ENCODE measurements around the gene PP2D1. TPM values are rescaled to one million over a fixed set of nuclear protein-coding genes. Genes with fewer than 3 reads are reported as not detected.
"Not testable (repeated sequence)": the region's sequence is repeated elsewhere in the genome, so short reads cannot be mapped to it uniquely, and the experiment has no call there.

Gene PP2D1
- total RNA-seq, 4 donors from 2014 or later = not detected

DNA sequence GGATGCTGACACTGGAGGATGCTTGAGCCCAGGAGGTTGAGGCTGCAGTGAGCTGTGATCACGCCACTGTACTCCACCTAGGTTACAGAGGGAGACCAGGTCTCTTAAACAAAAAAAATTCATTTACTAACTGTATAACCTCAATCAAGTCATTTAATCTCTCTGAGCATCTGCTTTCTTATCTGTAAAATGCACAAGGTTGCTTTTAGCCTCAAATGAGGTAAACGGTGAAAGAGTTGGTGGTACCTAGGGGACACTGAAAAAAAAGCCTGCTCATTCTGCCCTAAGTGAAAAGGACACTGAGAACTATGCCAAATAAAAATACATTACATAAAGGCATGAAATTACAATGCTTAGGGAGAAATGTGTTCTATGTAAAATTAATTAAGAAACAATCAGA lies 3.4 kb downstream of the PP2D1 start:
- Histone ChIP-seq H3K36me3 (no peaks in the 10 kb centered on the region), H3K27me3 (no peaks in the 10 kb centered on the region), H3K27ac (no peak overlapping the region), H3K4me3 (no peak overlapping the region), H3K4me1 (no peaks in the 10 kb centered on the region), H3K9me3 (no peaks in the 10 kb centered on the region)
- ATAC-seq = no peak
- 60 to 81% methylated on average over 1 to 2 of the region's 2 CpGs for WGBS, 2 donors (ENCODE audit: low coverage in 1 of 2)
- TF ChIP-seq POLR2AphosphoS5 (IDR thresholded peaks at IDR 0.05) (no peak), EP300 (IDR thresholded peaks at IDR 0.05) (no peak), POLR2A (IDR thresholded peaks at IDR 0.05) (no peak)
- TF ChIP-seq, protein P1, sequence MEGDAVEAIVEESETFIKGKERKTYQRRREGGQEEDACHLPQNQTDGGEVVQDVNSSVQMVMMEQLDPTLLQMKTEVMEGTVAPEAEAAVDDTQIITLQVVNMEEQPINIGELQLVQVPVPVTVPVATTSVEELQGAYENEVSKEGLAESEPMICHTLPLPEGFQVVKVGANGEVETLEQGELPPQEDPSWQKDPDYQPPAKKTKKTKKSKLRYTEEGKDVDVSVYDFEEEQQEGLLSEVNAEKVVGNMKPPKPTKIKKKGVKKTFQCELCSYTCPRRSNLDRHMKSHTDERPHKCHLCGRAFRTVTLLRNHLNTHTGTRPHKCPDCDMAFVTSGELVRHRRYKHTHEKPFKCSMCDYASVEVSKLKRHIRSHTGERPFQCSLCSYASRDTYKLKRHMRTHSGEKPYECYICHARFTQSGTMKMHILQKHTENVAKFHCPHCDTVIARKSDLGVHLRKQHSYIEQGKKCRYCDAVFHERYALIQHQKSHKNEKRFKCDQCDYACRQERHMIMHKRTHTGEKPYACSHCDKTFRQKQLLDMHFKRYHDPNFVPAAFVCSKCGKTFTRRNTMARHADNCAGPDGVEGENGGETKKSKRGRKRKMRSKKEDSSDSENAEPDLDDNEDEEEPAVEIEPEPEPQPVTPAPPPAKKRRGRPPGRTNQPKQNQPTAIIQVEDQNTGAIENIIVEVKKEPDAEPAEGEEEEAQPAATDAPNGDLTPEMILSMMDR (IDR thresholded peaks at IDR 0.05) = no peak

DNA sequence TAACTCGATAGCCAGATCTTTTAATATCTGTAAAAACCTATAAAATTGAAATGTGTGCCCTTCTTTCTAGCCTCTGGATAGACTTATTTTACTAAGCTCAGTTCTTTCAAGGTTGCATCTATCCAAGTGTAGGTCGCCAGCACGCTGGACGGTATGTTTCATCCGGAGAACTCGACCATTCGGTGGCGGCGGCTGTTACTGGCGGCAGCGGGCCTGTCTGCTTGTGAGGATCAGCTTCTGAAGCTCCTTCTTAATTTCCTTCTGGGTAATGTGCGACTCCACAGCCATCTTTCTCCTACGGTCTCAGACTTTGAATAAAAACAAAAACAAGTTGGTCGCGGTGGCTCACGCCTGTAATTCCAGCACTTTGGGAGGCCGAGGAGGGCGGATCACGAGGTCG lies 4.1 kb downstream of the PP2D1 start:
- no peak for TF ChIP-seq EP300 (IDR thresholded peaks at IDR 0.05)
- TF ChIP-seq, protein P1 (IDR thresholded peaks at IDR 0.05) = no peak
- TF ChIP-seq POLR2AphosphoS5 (IDR thresholded peaks at IDR 0.05) = no peak
- no peak for TF ChIP-seq POLR2A (IDR thresholded peaks at IDR 0.05)
- H3K27ac ChIP-seq = no peak overlapping the region
- H3K4me1 ChIP-seq = no peaks in the 10 kb centered on the region
- H3K36me3 ChIP-seq = no peaks in the 10 kb centered on the region
- WGBS, 2 donors (ENCODE audit: low coverage in 1 of 2) = 91 to 95% methylated on average over 3 to 11 of the region's 20 CpGs
- ATAC-seq = no peak
- no peaks in the 10 kb centered on the region for H3K9me3 ChIP-seq
- no peak overlapping the region for H3K4me3 ChIP-seq
- H3K27me3 ChIP-seq = no peaks in the 10 kb centered on the region

DNA sequence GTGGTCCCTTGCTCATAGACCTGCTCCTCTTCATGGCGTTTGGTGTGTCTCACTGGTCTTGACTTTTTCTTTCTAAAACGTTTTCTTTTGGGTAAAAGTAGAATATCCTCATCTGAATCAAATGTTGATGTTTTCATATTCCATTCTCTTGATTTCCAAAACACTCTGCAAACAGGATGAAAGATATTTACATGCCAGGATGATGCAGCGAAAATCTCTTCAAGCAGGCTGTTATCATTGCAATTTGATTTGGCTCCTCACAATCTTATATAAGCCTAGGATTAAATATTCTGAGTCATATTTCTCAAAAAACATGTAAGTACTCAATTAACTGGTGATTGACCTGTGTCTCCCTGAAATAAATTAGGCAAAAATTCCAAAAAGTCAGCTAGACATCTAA lies 10.1 kb downstream of the PP2D1 start:
- 61 to 69% methylated on average over 2 to 3 of the region's 3 CpGs for WGBS, 2 donors (ENCODE audit: low coverage in 1 of 2)
- no peak for ATAC-seq
- H3K4me3 ChIP-seq = no peak overlapping the region

DNA sequence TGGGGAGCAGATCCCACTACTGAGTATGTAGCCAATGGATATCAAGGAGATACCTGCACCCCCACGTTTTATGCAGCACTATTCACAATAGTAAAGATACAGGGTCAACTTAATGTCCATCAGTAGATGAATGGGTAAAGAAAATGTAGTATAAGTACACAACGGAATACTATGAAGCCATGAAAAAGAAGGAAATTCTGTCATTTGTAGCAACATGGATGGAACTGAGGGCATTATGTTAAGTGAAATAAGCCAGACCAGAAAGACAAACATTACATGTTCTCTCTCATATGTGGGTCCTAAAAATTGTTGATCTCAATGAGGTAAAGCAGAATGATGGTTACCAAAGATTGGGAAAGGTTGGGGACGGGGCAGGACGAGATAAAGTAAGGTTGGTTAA lies 14.6 kb downstream of the PP2D1 start:
- WGBS, 2 donors (ENCODE audit: low coverage in 1 of 2) = 95 to 100% methylated on average over 3 to 4 of the region's 4 CpGs
- ATAC-seq = no peak

More for the DNA sequence above, 10.1 kb downstream of the PP2D1 start:
- TF ChIP-seq EP300 (IDR thresholded peaks at IDR 0.05) = no peak
- TF ChIP-seq POLR2AphosphoS5 (IDR thresholded peaks at IDR 0.05) = no peak
- TF ChIP-seq POLR2A (IDR thresholded peaks at IDR 0.05) = no peak
- TF ChIP-seq, protein P1 (IDR thresholded peaks at IDR 0.05) = no peak
- Histone ChIP-seq H3K9me3 (no peaks in the 10 kb centered on the region), H3K27me3 (no peaks in the 10 kb centered on the region), H3K27ac (no peak overlapping the region), H3K36me3 (no peaks in the 10 kb centered on the region), H3K4me1 (no peaks in the 10 kb centered on the region)

DNA sequence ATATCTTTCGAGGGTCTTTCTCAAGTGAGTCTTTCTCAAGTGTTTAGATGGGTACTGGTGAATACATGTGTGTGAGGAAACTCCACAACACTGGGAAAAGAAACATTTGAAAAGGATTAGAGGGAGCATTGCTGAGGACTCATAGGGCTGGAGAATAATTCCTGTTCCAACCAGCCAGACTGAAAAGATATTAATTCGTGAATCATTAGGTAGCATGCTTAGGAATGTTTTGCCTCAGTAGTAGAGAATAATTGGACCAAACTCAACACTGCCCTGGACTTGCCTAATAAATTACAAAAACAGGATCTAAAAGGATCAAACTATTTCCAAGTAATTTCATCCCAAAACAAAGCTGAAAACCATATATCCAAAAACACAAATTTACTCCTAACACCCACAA lies 17.3 kb downstream of the PP2D1 start:
- Histone ChIP-seq H3K4me1 (no peaks in the 10 kb centered on the region), H3K27me3 (no peaks in the 10 kb centered on the region), H3K36me3 (no peaks in the 10 kb centered on the region), H3K27ac (no peak overlapping the region), H3K9me3 (no peaks in the 10 kb centered on the region), H3K4me3 (no peak overlapping the region)
- WGBS, 2 donors (ENCODE audit: low coverage in 1 of 2) = 73 to 82% methylated on average over 2 of the region's 2 CpGs
- no peak for ATAC-seq
- TF ChIP-seq POLR2AphosphoS5 (IDR thresholded peaks at IDR 0.05) (no peak), EP300 (IDR thresholded peaks at IDR 0.05) (no peak), POLR2A (IDR thresholded peaks at IDR 0.05) (no peak)
- TF ChIP-seq, protein P1 (IDR thresholded peaks at IDR 0.05) = no peak

More for the DNA sequence above, 14.6 kb downstream of the PP2D1 start:
- H3K9me3 ChIP-seq = no peaks in the 10 kb centered on the region
- no peaks in the 10 kb centered on the region for H3K27me3 ChIP-seq
- H3K27ac ChIP-seq = no peak overlapping the region
- H3K36me3 ChIP-seq = no peaks in the 10 kb centered on the region
- no peak overlapping the region for H3K4me3 ChIP-seq
- TF ChIP-seq, protein P1 (IDR thresholded peaks at IDR 0.05) = no peak
- TF ChIP-seq EP300 (IDR thresholded peaks at IDR 0.05) = no peak
- no peak for TF ChIP-seq POLR2AphosphoS5 (IDR thresholded peaks at IDR 0.05)
- TF ChIP-seq POLR2A (IDR thresholded peaks at IDR 0.05) = no peak
- no peaks in the 10 kb centered on the region for H3K4me1 ChIP-seq

DNA sequence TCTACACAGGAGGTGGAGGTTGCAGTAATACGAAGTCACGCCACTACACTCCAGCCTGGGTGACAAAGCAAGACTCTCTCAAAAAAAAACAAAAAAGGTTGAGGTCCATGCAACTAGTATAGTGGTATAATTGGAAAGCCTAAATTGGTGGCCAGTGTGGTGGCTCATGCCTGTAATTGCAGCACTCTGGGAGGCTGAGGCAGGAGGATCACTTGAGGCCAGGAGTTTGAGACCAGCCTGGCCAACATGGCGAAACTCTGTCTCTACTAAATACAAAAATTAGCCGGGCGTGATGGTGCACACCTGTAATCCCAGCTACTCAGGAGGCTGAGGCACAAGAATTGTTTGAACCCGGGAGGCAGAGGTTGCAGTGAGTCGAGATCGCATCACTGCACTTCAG lies 23.2 kb downstream of the PP2D1 start:
- not testable (repeated sequence) for H3K27me3 ChIP-seq, H3K9me3 ChIP-seq, H3K4me1 ChIP-seq, H3K27ac ChIP-seq, ATAC-seq, H3K4me3 ChIP-seq
- WGBS, 2 donors (ENCODE audit: low coverage in 1 of 2) = 98 to 100% methylated on average over 6 to 8 of the region's 8 CpGs
- H3K36me3 ChIP-seq = peaks cover 0 to 24% of the 10 kb centered on the region in 2 donors
